ENCODE results near the gene SMYD3.

SMYD3 gene

GRCh38 chr1:245929224-245929623, 577.9 kb downstream of the SMYD3 start:
- no peak for TF ChIP-seq ZNF274 (IDR thresholded peaks at IDR 0.05; ENCODE audit: low read depth, low read length)
- H3K4me3 ChIP-seq (ENCODE audit: low read length) = no peak overlapping the region

DNA sequence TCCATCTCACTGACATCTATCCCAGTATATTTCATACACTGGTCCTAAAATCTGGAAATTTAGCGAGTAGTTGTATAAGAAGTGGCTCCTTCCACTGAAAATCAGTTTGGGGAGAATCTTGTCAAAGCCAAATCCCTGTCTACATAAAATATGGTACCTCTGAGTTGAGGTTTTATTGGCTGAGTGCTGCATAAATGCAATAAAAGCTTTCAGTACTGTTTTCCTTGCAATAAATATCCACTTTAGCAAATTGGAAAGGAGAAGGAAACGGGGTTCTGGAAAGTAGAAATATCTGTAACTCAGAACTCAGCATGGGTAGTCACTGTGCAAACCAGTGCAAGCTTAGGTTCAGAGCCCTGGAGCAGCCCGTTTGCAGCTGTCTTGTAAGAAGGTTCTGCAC, 580.2 kb downstream of the SMYD3 start:
- no peak for TF ChIP-seq ZNF274 (IDR thresholded peaks at IDR 0.05; ENCODE audit: low read depth, low read length)
- no peak overlapping the region for H3K4me3 ChIP-seq (ENCODE audit: low read length)

DNA sequence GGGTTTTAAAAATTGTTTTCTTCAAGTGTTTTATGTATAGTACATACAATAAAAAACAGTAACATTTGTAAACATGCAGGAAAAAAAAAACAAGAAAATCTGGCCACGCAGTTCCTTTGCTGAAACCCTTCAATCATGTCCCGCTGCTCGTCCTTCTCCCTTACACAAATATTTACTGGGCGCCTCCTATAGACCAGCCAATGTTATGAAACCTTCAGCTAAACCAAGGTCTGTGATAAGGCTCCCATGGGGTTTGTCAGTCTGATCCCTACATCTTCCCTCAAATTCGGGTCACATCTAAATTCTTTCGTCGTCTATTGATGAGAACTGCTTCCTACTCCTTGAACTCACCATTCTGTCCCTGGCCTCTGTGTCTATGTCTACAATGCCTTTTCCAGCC, 583.9 kb downstream of the SMYD3 start:
- TF ChIP-seq ZNF274 (IDR thresholded peaks at IDR 0.05; ENCODE audit: low read depth, low read length) = no peak
- no peak overlapping the region for H3K4me3 ChIP-seq (ENCODE audit: low read length)

DNA sequence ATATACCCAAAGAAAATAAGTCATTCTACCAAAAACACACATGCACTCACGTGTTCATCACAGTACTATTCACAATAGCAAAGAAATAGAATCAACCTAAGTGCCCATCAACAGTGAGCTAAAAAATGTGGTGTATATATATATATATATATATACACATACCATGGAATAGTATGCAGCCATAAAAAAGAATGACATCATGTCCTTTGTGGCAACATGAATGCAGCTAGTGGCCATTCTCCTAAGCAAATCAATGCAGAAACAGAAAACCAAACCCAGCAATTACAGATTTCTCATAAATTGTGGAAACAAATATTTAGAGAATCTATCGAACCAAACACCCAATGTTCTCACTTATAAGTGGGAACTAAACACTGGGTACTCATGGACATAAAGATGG, 585.7 kb downstream of the SMYD3 start:
- H3K4me3 ChIP-seq (ENCODE audit: low read length) = no peak overlapping the region
- no peak for TF ChIP-seq ZNF274 (IDR thresholded peaks at IDR 0.05; ENCODE audit: low read depth, low read length)

DNA sequence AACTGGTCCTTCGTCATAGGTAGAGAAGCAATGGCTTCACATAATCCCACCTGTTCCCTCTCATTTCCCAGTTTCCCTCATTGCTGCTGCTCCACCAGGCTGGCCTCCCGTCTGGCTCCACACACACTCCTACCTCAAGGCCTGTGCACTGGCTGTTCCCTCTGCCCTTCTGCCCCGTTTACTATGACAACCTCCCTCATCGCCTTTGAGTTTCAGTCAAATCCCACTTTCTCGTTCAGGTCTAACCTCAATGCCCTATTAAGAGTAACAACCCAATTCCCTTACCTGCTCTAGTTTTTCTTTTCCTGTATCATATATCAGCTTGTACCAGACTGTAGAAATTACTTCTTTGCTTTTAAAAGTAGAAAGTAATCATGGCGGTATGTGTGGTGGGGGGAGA, 589.7 kb downstream of the SMYD3 start:
- TF ChIP-seq ZNF274 (IDR thresholded peaks at IDR 0.05; ENCODE audit: low read depth, low read length) = no peak
- H3K4me3 ChIP-seq (ENCODE audit: low read length) = no peak overlapping the region

DNA sequence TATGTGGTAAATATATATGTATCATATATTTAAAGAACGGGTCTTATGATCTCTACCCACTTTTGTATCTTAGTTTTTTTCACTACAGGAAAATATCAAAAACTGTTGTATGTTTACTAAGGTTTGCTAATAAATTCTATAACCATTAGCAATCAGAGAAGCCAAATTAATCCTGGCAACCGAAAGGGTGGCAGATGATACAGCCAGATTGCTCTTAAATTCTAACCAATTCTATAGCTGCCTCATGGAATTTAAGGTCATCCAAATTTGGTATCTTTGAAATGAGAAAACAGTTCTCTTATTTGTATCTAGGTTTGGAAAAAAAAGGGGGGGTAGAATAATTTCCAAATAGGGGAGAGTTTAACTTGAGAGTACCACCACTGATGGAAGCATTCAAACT, 591.2 kb downstream of the SMYD3 start:
- no peak for TF ChIP-seq ZNF274 (IDR thresholded peaks at IDR 0.05; ENCODE audit: low read depth, low read length)
- no peak overlapping the region for H3K4me3 ChIP-seq (ENCODE audit: low read length)

DNA sequence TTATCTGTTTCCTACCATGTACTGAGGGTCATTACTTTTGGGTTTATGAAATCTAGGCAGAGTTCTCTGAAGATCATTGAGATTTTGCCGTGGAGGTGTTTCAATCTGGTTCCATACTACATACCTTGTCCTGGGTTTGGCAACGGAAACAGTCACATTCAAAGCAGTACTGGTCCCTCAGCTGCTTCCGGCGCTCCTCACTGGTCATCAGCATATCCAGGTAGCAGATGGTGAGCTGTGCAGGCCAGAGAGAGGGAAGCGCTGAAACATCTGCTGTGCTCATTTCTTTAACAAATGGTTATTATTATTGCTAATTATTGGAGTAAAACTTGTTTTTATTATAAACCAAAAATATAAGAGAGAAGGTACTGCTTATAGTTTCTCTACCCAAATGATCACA, 591.7 kb downstream of the SMYD3 start:
- H3K4me3 ChIP-seq (ENCODE audit: low read length) = no peak overlapping the region
- TF ChIP-seq ZNF274 (IDR thresholded peaks at IDR 0.05; ENCODE audit: low read depth, low read length) = no peak

- no peak for TF ChIP-seq ZNF274 (IDR thresholded peaks at IDR 0.05; ENCODE audit: low read depth, low read length)
- no peak overlapping the region for H3K4me3 ChIP-seq (ENCODE audit: low read length)
Observed at GRCh38 chr1:245908543-245908942, 598.5 kb downstream of the SMYD3 start.

DNA sequence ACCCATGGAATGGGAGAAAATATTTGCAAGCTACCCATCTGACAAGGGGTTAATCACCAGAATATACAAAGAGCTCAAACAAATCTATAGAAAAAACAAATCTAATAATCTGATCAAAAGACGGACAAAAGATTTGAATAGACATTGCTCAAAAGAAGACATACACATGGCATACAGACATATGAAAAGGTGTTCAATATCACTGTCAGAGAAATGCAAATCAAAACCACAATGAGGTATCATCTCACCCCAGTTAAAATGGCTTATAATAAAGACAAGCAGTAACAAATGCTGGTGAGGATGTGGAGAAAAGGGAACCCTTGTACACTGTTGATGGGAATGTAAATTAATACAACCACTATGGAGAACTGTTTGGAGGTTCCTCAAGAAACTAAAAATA, 600.9 kb downstream of the SMYD3 start:
- no peak for TF ChIP-seq ZNF274 (IDR thresholded peaks at IDR 0.05; ENCODE audit: low read depth, low read length)
- H3K4me3 ChIP-seq (ENCODE audit: low read length) = no peak overlapping the region

DNA sequence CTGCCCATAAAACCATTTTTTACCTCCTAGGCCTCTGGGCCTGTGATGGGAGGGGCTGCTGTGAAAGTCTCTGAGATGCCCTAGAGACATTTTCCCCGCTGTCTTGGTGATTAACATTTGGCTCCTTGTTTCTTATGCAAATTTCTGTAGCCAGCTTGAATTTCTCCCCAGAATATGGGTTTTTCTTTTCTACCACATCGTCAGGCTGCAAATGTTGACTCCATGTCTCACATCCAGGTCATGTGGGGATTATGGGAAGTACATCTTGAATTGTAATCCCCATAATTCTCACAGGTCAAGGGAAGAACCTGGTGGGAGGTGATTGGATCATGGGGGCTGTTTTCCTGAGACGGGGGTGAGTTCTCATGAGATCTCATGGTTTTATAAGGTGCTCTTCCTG, 603.2 kb downstream of the SMYD3 start:
- H3K4me3 ChIP-seq (ENCODE audit: low read length) = no peak overlapping the region
- TF ChIP-seq ZNF274 (IDR thresholded peaks at IDR 0.05; ENCODE audit: low read depth, low read length) = no peak

DNA sequence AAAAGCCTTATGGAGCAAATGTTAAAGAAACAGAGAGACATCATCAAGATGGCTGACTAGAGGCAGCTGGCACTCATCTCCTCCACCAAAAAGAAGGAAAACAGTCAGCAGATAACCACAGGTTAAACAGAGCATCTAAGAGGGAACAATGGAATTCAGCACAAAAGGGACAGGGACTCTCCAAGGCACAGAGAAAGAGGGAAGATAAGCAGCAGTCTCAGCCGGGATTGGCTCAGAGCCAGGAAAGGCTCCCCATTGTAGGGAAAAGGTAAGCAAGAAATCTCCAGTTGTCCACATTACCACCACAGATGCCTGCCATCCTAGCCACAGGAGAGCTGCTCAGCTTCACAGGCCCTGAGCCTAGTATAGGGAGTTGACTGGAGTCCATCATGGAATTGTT, 605.5 kb downstream of the SMYD3 start:
- no peak overlapping the region for H3K4me3 ChIP-seq (ENCODE audit: low read length)
- TF ChIP-seq ZNF274 (IDR thresholded peaks at IDR 0.05; ENCODE audit: low read depth, low read length) = no peak

DNA sequence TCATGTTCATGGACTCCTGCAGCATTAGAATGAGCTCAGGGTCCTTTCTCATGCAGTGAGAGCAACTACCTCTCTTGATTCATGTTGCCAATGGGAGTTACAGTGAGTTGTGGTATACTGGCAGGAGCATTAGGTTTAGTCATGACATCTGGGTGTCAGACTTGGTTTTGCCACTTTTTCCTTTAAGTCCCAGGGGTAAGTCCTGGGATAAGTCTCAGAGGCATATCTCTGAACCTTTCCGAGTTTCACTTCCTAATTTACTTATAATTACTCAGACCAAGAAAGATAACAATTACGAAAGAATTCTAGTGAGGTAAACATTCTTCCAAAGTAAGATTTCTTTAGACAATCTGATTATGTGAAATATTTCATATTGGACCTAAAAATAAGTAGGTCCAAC, 606.0 kb downstream of the SMYD3 start:
- no peak overlapping the region for H3K4me3 ChIP-seq (ENCODE audit: low read length)
- no peak for TF ChIP-seq ZNF274 (IDR thresholded peaks at IDR 0.05; ENCODE audit: low read depth, low read length)

DNA sequence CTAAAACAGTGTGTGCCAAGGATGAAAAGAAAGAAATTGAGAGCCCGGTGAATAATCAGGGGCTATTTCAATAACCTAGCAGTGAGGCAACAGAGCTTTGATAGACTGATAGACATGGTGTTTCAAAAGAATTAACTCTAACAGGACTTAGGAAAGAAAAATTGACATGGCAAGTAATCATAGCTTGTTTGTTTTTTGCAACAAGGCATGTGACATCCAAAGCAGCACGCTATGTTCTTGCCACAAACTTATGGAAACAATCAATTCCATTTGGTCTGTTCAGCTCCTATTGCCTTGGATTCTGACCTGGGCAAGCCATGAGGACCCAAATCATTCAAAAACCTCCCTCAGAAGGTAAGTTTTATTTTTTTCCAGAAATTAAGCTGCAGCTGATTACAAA, 608.5 kb downstream of the SMYD3 start:
- TF ChIP-seq ZNF274 (IDR thresholded peaks at IDR 0.05; ENCODE audit: low read depth, low read length) = no peak
- no peak overlapping the region for H3K4me3 ChIP-seq (ENCODE audit: low read length)

GRCh38 chr1:245896258-245896657, 610.8 kb downstream of the SMYD3 start:
- H3K4me3 ChIP-seq (ENCODE audit: low read length) = no peak overlapping the region
- TF ChIP-seq ZNF274 (IDR thresholded peaks at IDR 0.05; ENCODE audit: low read depth, low read length) = no peak

GRCh38 chr1:245895455-245895959, 611.6 kb downstream of the SMYD3 start:
- H3K4me3 ChIP-seq (ENCODE audit: low read length) = no peak overlapping the region
- no peak for TF ChIP-seq ZNF274 (IDR thresholded peaks at IDR 0.05; ENCODE audit: low read depth, low read length)

- H3K4me3 ChIP-seq (ENCODE audit: low read length) = no peak overlapping the region
- no peak for TF ChIP-seq ZNF274 (IDR thresholded peaks at IDR 0.05; ENCODE audit: low read depth, low read length)
Observed at GRCh38 chr1:245894843-245895242, 612.2 kb downstream of the SMYD3 start.
